Panc1 (cell line): ENCODE results near the gene DRD2.

Source experiments
- CTCF ChIP-seq: fragments of 450-650 bp; IDR thresholded peaks from 2 replicates; pipeline ENCODE4 v1.5.1; 2017; ENCODE audit warnings: mild to moderate bottlenecking
- POLR2AphosphoS5 ChIP-seq: IDR thresholded peaks from 2 replicates; pipeline ENCODE4 v1.6.1; 2012; ENCODE audit warnings: mild to moderate bottlenecking, low read depth, low read length, moderate library complexity
- REST ChIP-seq, 2 experiments: IDR thresholded peaks; 2 replicates each; pipeline ENCODE4 v1.6.1; 2011 to 2012; ENCODE audit warnings: low read depth in 2 of 2, control low read depth in 1 of 2, low read length in 1 of 2, mild to moderate bottlenecking in 1 of 2, moderate library complexity in 1 of 2; ENCODE audit not compliant: insufficient read depth in 1 of 2
- SIN3A ChIP-seq: IDR thresholded peaks from 2 replicates; pipeline ENCODE4 v1.6.1; 2012; ENCODE audit warnings: low read depth, mild to moderate bottlenecking, low read length, moderate library complexity, borderline replicate concordance; ENCODE audit not compliant: insufficient read depth
- TCF7L2 ChIP-seq: IDR thresholded peaks from 2 replicates; pipeline ENCODE4 v1.6.1; 2011; ENCODE audit warnings: mild to moderate bottlenecking, low read depth, low read length, inconsistent platforms

GRCh38 chr11:113517361-113517760 lies 42.2 kb upstream of the DRD2 start:
- TF ChIP-seq CTCF (no peak), POLR2AphosphoS5 (no peak), REST (IDR thresholded peaks at IDR 0.05; ENCODE audit: insufficient read depth in 1 of 2, low read depth in 2 of 2, low read length in 1 of 2) (no peak), SIN3A (no peak), TCF7L2 (no peak)
